DMS114 treated with DMSO at 0.1 percent for 48 hours (cell line): ENCODE measurements around the gene PTTG1.

Experiments
- DNase-seq: peaks from one replicate; lab custom pipeline; 2025; ENCODE audit not compliant: unreplicated experiment; lab: John Stamatoyannopoulos, UW

Gene PTTG1

DNA sequence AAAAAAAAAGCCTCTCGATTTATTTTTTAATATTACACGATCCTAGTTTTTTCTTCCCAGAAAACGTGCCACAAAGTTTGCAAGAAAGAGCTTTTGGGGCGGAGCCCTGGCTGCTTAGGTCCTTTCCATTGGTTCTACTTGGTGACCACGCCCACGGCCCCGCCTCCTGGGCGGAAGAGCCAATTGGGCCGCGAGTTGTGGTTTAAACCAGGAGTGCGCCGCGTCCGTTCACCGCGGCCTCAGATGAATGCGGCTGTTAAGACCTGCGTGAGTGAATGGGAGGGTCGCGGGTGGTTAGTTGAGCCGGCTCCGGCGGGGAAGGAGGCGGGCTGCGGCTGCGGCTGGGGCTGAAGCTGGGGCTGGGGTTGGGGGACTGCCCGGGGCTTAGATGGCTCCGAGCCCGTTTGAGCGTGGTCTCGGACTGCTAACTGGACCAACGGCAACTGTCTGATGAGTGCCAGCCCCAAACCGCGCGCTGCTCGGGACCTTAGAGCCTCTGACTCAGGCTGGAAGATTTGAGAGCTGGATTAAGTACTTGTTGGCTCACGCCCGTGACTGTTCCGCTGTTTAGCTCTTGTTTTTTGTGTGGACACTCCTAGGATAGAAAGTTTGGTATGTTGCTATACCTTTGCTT is at the start of gene PTTG1:
TSS of gene PTTG1 (plus strand) at position 231 of the 634 bp plus-strand sequence. CDS start 458 bp downstream, outside the sequence.
- peak; percentile 91 for DNase-seq

DNA sequence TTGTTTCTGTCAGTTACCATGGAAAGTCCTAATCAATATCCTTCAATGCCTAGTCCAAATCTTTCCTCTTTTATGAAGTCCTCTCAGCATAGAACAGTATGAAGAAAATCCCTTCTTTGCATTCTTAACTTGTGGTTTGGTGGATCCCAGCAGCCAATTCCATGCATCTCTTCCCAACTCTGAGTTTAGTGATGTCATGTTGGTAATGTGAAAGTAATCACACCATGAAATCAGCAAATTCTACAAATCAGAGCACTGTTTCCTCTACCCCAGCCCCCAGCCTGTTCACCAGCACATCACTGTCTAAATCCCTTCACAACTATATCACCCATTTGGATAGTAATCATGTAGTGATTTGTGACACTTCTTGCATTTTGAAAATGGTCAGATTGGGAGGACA is 46.5 kb upstream of the PTTG1 start:
- DNase-seq: no peak

DNA sequence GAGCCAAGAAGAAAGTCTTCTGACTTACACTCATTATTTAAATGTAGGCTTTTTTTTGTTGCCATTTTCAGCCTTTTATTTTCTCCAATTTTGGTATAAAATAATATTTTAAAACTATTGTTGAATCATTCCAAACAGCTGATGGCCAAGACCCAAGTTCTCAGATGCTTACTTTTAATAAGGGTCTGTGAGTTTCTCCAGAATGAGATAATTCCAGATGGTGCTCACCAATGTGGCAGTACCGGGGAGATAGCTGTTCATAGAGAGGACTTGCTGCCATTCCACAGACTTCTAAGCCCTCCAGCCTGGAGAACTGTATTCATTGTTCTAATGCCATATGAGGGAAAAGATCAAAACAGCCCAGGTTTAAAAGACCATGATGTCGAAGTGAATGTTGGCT is 46.0 kb upstream of the PTTG1 start:
- DNase-seq: no peak

DNA sequence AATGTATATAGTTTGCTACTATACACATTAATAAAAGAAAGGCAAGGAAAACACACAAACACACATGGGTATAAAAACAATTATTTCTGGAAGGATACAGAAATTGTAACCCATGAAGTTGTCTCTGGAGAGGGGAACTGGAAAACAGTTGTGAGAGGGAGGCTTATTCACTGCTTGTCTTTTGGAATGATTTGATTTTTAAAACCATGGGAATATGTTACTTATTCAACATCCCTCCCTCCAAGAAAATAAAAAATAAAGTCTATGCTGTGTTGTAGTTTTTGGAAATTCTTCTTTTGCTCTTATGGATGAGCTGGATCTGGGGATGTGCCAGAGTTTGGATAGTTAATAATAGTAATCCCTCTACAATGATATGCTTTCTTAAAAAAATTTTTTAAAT is 45.2 kb upstream of the PTTG1 start:
- DNase-seq: no peak

DNA sequence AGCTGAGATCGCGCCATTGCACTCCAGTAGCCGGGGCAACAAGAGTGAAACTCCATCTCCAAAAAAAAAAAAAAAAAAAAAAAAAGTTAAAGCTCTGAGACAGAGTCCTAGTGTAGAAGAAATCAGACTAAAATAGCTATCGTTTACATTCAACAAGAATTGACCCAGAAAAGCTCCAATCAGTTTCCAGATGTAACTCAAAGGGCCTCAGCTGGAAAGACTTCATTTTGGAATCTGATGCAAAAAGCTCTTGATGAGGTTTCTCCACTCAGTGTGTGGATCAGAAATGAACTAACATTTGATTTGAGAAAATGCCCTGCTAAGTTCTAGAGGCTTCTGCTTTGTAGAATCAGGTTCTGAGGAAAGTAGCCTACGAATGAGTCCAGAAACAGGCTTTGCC is 44.0 kb upstream of the PTTG1 start:
- DNase-seq: no peak

DNA sequence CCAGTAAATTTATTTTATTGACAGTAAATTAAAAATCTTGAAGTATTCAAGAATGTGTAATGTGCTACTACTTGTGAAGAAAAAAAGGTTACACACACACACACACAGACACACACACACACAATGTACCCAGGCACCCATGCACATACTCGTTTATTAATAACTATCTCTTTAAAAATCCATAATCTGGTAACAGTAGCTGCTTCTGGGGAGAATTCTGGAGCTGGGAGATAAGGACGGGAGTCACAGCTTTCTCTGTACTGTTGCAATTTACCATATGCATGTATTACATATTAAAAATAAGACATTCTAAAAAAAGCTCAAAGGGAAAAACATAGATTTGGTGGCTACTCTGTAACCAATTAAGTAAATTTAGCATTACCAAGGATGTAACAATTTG is 43.3 kb upstream of the PTTG1 start:
- no peak for DNase-seq

DNA sequence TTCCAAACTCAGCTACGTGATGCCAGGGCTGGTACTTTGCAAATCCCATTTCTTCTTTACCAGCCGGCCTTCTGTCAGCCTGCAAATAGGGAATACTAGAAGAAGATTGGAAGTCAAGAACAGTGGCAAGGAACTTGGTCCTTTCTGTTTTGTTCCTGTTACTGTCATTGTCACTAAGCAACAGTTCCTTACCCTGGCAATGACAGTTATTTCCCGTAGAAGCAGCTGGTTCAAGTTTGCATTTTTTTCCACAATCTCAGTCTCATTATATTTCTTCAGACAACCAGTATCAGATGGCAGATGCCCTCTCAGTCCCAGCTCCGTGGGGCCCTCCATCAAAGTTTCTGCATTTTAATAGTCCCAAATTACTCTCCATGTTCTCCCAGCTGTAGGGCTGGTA is 42.1 kb upstream of the PTTG1 start:
- DNase-seq: no peak

DNA sequence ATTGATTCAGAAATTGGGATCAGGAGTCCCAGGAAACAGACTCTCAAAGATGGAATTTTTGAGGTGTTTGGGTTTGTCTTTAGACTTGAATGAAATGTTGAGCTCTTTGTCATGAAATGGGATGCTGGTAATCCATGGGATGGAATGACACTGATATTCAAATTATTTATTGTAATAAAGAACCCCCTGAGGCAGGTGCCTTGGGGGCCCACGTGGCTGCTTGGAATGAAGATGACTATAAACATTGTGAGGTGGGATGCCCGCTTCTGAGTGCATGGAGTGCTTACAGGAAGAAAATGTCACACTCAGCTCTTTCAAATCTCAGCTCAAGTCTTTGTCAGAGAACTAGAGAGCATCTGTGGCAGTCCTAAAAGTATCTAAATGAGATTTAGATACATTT is 41.6 kb upstream of the PTTG1 start:
- DNase-seq: no peak

DNA sequence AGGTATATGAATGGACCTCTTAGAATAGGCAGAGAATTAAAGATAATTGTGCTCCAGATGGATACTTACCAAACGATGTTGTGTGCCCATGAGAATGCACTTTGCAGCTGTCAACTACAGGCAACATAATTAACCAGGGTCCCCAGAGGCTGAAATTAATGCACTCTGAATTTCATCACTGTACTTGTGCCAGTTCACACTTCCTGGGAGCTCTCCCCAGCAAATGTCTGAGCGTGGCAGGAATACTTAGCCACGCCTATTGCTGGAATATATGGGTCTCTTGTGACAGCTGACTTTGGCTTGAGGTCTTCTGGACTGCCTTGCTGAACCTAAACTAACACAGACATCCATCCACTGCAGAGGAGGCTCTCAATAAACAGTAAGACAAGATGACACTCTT is 39.3 kb upstream of the PTTG1 start:
- no peak for DNase-seq

DNA sequence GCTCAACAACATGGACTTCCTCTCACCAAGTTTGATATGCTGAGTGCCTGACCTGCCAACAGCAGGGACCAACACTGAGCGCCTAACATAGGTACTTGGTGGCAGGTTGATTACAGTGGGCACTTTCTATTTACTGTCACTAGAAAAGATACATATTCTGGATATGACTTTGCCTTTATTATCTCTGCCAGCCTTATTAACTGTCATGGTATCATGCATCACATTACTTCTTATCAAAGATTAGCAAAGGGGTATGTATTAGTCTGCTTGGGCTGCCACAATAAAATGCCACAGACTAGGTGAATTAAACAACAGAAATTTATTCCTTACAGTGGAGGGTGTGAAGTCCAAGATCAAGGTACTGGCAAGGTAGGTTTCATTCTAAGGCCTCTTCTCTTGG is 37.0 kb upstream of the PTTG1 start:
- no peak for DNase-seq

DNA sequence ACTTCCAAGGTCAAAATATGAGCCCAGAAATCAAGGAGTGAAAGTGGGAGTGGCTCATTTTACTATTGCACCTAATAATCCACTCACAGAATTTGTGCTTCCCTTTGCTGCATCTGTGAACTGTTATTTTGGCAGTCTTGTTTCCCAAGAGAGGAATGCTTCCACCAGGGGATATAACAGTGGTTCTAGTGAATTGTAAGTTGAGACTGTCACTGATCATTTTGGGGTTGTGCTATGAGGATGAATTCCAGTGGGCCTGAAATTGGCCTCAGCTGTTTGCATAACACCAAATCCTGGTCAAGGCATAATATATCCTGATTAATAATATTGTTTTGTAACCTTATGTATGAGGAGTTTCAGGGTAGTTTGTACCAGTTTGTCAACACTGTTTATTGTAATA is 36.2 kb upstream of the PTTG1 start:
- DNase-seq: no peak

DNA sequence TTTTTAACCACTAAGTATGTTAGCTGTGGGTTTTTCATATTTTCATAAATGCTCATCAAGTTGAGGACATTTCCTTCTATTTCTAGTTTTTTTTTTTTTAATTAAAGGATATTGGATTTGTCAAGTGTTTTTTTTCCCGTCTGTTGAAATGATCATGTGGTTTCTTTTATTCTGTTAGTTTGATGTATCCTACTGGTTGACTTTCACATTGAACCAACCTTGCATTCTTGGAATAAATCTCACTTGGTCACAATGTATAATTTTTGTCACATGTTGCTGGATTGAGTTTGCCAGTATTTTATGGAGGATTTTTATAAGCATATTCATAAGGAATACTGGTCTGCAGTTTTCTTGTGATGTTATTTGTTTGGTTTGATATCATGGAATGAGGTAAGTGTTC is 34.2 kb upstream of the PTTG1 start:
- no peak for DNase-seq

DNA sequence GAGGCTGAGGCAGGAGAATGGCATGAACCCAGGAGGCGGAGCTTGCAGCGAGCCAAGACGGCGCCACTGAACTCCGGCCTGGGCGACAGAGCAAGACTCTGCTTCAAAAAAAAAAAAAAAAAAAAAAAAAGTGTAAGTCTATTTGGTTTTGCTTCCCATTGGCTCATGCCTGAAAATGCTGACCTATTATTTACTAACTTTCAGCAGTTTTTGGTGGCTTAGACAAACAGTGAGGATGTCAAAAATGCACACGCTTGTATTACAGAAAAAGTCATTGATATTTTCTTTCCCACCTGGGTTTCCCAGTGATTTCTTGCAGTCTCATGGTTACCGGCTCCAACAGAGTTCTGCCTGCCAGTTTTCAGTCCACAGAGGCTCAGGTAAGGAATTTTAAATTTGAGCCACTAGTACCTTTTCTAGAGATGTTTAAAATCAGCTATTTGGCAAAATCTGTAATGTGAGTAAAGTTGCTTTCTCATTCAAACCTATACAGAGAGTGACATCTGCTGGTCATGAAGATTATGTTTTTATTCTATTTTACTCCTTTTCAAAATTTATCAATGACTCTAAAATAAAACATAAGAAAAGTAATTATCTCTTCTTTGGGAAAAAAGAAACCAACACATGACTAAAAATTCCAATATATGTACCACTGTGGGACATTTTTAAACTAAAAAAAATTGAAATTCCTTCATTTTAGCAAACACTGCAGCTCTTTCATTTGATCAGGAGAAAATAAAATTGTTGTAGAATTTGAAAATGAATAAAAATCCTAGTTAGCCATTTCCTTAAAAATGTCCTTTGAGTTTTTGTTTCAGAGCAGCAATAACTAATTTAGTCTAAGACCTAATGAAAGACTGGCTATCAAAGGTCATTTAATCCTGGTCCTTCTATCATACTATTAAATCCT is 30.6 kb upstream of the PTTG1 start:
- peak; percentile 34 for DNase-seq

DNA sequence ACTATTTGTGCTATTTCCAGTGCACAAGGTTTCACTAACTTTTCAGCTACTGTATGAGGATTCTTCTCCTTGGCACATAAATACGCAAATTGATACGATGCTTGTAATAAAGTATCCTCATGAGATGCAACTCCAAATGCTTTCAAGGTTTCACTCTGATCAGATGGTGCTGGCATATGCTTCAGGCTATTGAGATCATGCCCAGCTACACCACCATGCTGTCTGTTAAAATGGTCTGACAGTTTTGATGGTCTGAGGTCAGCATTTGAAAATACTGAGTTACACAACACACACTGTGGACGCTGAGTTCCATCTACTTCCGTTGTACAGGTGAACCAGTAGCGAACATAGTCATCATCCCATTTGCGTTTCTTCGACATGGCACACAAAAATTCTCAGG is 26.5 kb upstream of the PTTG1 start:
- no peak for DNase-seq

DNA sequence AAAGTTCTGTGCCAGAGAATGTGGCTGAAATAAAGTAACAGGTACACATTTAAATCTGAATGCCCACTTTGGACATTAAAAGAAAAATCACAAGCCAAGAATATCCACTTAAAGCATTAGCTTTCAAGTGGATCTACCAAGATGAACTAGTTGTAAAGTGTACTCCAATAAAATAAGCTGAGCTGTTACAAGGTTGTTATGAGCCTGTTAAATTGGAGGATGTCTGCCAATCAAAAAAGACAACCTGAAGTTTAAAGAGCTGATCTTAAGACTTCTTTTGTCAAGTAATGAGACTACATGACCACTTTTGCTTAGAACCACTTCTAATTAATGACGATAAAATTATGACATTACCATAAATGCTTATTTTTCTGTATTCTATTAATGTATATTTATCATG is 24.2 kb upstream of the PTTG1 start:
- DNase-seq: no peak

DNA sequence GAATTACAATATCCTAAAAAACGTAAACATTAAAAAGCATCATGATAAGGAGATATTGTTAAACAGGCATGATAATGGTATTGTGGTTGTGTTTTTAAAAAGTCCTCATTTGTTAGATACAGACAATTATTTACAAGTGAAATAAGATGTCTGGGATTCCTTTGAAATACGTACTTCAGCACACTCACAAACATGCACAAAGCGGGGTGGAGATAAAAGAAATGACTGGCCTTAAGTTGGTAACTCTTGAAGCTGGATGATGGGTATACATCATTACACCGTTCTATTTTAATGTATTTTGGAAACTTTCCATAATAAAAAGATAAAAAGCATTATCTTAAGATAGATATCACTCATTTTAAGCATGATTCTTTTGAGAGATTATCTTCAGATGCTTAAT is 22.8 kb upstream of the PTTG1 start:
- DNase-seq: no peak

DNA sequence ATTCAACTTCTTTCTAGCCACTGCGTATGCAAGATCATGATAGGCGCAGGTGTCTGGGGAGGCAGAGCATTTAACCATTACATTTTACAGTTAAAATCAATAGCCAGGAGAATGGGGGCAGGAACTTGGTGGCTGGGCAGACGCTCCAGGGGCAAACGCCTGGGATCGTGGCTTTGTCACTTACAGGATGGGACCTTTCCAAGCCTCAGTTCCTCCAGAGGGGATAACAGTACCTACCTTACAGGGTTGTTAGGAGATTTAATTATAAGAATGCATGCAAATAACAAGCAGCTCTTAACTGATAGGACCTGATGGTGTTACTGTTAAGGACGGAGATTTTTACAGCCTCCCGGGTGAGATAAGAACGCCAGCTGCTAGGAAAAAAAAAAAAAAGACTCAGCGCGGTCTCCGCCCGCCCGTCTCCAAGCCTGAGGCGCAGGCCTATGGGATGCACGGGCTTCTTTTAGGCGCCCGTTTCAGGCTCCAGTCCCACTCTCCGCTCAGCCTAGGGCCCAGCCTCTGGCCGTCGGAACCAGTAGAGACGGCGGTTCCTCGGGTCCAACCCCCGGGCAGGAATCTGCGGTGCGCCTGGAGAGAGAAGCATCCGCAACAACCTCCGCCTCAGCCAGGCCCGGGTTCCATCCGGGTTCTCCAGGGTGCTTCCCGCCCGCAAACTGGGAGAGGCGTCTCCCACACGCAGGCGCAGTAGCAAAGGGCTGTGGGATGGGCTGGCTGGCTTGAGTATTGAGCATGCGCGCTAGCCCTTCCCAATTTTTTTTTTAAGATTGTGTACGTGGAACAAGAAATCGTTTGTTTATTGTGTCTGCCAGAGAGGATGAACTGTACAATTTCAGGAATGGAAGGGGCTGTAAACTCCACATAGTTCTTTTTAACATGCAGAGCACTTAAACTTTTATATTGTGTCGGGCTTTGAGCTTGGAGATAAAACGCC is 22.0 kb upstream of the PTTG1 start, which contains the start of gene FAM200C:
TSS of gene FAM200C (minus strand) at position 653 of the 952 bp plus-strand sequence. CDS start 4,564 bp downstream, outside the sequence.
- peak; percentile 94 for DNase-seq

DNA sequence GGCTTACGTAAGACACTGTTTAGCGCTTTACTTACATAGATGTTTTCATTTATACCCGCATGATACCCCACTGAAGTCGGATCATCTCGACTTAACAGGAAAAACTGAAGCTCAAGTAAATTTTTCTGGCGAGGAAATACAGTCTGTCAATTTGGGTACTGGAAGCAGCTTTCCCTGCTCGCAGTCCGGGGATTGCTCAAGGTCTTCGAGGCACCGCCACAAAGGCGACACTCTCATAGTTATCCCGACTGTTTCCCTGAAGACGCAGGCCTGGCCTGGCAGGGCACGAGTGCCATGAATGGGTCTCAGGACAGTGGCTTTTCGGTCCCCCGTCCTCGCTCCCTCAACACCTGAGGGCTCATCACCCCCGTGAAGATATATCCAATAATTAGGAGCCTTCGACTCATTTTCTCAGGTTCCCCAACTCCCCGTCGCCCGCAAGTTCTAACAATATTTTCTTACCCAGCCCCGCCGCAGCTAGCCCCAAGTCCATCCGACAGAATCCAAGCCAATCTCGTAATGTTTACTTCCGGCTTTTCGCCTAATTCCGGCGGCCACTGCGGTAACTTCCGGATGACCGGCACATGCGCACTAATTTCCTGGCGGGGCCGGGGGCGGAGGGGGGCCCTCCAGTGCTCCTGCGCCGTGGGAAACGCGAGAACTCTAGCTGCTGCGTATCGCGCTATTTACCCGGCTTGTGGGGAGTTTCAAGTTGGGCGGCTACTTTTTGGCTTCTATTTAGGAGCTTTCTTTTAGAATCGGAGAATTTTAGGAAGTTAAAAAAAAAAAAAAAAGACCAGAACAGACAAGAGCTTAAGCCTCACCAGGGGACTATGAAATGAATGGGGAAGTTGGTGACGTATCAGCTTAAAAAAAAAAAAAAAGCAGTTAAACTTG is 2.8 kb upstream of the PTTG1 start, which contains the start of gene SLU7:
TSS of gene SLU7 (minus strand) at position 521 of the 897 bp plus-strand sequence. CDS start 3,787 bp downstream, outside the sequence.
- peak; percentile 95 for DNase-seq

DNA sequence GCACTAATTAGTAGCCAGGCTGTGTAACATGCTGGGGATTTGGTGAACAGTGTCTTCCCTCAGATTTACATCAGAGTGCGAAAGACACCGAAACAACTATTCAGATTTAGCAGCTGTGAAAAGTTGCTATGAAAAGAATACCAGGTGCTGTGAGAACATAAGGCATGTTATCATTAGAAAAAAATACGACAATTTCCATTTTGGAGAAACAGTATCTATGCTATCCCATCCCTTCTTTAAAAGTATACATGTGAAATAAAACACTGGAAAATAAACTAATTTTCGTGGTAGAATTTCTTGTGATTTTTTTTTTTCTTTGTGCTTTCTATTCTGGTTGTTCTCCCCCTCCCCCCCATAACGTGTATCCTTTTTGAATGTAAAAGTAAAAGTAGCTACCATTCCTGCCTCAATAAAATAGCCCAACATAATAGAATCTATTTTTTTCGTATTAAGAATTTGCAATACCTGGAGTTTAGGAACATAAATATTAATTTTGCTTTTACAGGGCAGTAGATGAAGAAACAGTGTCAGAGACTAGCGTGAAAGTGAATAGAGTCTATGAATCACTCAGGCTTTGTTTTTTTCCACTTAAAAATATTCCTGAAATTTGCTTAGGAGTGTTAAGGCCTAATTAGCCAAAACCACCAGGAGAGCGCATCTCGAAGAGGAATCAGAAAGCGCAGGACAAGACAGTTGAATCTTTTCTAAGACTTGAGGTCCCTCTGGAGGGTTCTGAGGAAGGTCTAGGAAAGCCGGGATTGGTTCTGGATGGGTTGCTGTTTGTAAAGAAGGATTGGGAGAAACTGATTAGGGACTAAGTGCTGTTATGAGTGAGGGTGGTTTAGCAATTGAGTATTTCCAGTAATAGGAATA is 2.0 kb upstream of the PTTG1 start:
- no peak for DNase-seq
